B cell (primary cell): ENCODE results near the gene GRP. TPM values are rescaled to one million over a fixed set of nuclear protein-coding genes. Genes with fewer than 3 reads are reported as not detected.

ENCODE experiments used
- ATAC-seq: fragments of 200-7000 bp; cut with Tn5 transposase; one replicate; pipeline ENCODE4 v1.10.0; 2021; ENCODE audit warnings: low read depth, mild to moderate bottlenecking, moderate number of reproducible peaks, moderate library complexity
- CTCF ChIA-PET: fragments of 350-600 bp; sonication (Branson Sonifier 250); formaldehyde crosslinking; loops from one replicate; lab custom pipeline; 2021; ENCODE audit warnings: antibody characterized with exemption, inconsistent platforms; lab: Charles Lee
- POLR2A ChIA-PET: fragments of 350-600 bp; sonication (Branson Sonifier 250); formaldehyde crosslinking; loops from one replicate; lab custom pipeline; 2021; ENCODE audit warnings: antibody characterized with exemption; lab: Charles Lee
- DNase-seq: peaks from one replicate; pipeline ENCODE4 v3.0.0; 2013
- H2AFZ ChIP-seq: 2 replicates; pipeline ENCODE4 v1.6.1; 2012; ENCODE audit warnings: mild to moderate bottlenecking, low read depth, low read length; ENCODE audit not compliant: insufficient read depth, poor library complexity, severe bottlenecking
- H3K27ac ChIP-seq, 2 donors: 1 replicate in 1 of 2; 2 replicates in 1 of 2; pipeline ENCODE4 v1.5.1; 2012 to 2013; ENCODE audit warnings: low read length in 2 of 2, mild to moderate bottlenecking in 2 of 2, moderate library complexity in 1 of 2
- H3K27me3 ChIP-seq, 4 experiments: fragments of 200-600 bp in 1 of 4; sonication (generic) in 1 of 4; replicated peaks in 1 of 4; 1 replicate in 2 of 4; 2 replicates in 2 of 4; pipeline versions ENCODE4 v1.6.1 to v1.7.0; 2013 to 2016; ENCODE audit warnings: low read length in 3 of 4, mild to moderate bottlenecking in 2 of 4, mixed read lengths in 1 of 4, moderate library complexity in 1 of 4; ENCODE audit not compliant: insufficient read depth in 4 of 4, control insufficient read depth in 3 of 4; ENCODE audit errors: control extremely low read depth in 1 of 4
- H3K36me3 ChIP-seq, 2 experiments: replicated peaks in 1 of 2; 1 replicate in 1 of 2; 2 replicates in 1 of 2; pipeline versions ENCODE4 v1.6.1 to v1.7.1; 2013; ENCODE audit warnings: low read length in 1 of 2; ENCODE audit not compliant: insufficient read depth in 2 of 2, control insufficient read depth in 1 of 2; ENCODE audit errors: control extremely low read depth in 1 of 2, extremely low read depth in 1 of 2
- H3K4me1 ChIP-seq, 2 donors: fragments of 200-600 bp in 1 of 2; sonication (generic) in 1 of 2; 1 replicate in 1 of 2; 2 replicates in 1 of 2; pipeline versions ENCODE4 v1.5.1 to v1.6.1; 2013 to 2017; ENCODE audit warnings: low read length in 2 of 2; ENCODE audit not compliant: control insufficient read depth in 2 of 2, insufficient read depth in 2 of 2
- H3K4me2 ChIP-seq: replicated peaks from 2 replicates; pipeline ENCODE3; 2012; ENCODE audit warnings: mild to moderate bottlenecking, low read depth, low read length; ENCODE audit not compliant: poor library complexity, severe bottlenecking
- H3K4me3 ChIP-seq, 5 experiments: fragments of 200-600 bp in 1 of 5; sonication (generic) in 1 of 5; 1 replicate in 3 of 5; 2 replicates in 2 of 5; pipeline versions ENCODE4 v1.5.1 to v1.7.0; 2011 to 2016; ENCODE audit warnings: low read length in 4 of 5, mild to moderate bottlenecking in 4 of 5, low read depth in 2 of 5, control low read depth in 1 of 5, moderate library complexity in 1 of 5; ENCODE audit not compliant: insufficient read depth in 1 of 5; ENCODE audit errors: control extremely low read depth in 1 of 5, extremely low read depth in 1 of 5
- H3K79me2 ChIP-seq: fragments of 200-600 bp; sonication (generic); one replicate; pipeline ENCODE4 v1.6.0; 2016; ENCODE audit warnings: low read length; ENCODE audit not compliant: control insufficient read depth, insufficient read depth
- H3K9ac ChIP-seq: fragments of 200-600 bp; sonication (generic); 2 replicates; pipeline ENCODE4 v1.6.1; 2017; ENCODE audit warnings: mild to moderate bottlenecking, low read length, moderate library complexity
- H3K9me3 ChIP-seq, 3 donors: one replicate each; pipeline versions ENCODE4 v1.6.1 to v1.7.1; 2013; ENCODE audit warnings: low read length in 2 of 3; ENCODE audit not compliant: control insufficient read depth in 2 of 3, insufficient read depth in 1 of 3; ENCODE audit errors: control extremely low read depth in 1 of 3
- H4K20me1 ChIP-seq: 2 replicates; pipeline ENCODE4 v1.6.0; 2012; ENCODE audit warnings: mild to moderate bottlenecking, low read length; ENCODE audit not compliant: insufficient read depth, control insufficient read depth, poor library complexity, severe bottlenecking
- H3K27ac Mint-ChIP-seq: one replicate; pipeline ENCODE4 v1.8.0; 2021; ENCODE audit warnings: mixed read lengths
- H3K27me3 Mint-ChIP-seq: one replicate; pipeline ENCODE4 v1.8.0; 2021; ENCODE audit warnings: mixed read lengths
- H3K4me1 Mint-ChIP-seq: one replicate; pipeline ENCODE4 v1.8.0; 2021; ENCODE audit warnings: mixed read lengths
- H3K4me3 Mint-ChIP-seq: one replicate; pipeline ENCODE4 v1.8.0; 2021; ENCODE audit warnings: mixed read lengths
- H3K9me3 Mint-ChIP-seq: one replicate; pipeline ENCODE4 v1.8.0; 2022; ENCODE audit warnings: mixed read lengths; ENCODE audit not compliant: insufficient read depth
- EZH2 ChIP-seq: IDR thresholded peaks from 2 replicates; pipeline ENCODE4 v1.6.1; 2012; ENCODE audit warnings: borderline replicate concordance, low read depth, mild to moderate bottlenecking, moderate library complexity, low read length; ENCODE audit not compliant: insufficient read depth, poor library complexity, severe bottlenecking
- WGBS: methylation state at CpG from one replicate; pipeline ENCODE4 v1.1.5; 2013; ENCODE audit warnings: missing lambda C conversion rate; ENCODE audit not compliant: insufficient coverage; 5-methylcytosine and 5-hydroxymethylcytosine counted together
- intact Hi-C: fragments of 100-400 bp; cut with micrococcal nuclease; formaldehyde crosslinking; loops from one replicate; pipeline ENCODE4 v1.10.0; 2022
- polyA plus RNA-seq: library from polyadenylated mRNA; depleted of rRNA; stranded (reverse); fragments of >200 nt; gene quantifications from 2 replicates; pipeline ENCODE4 v1.2.3, GENCODE V29; 2012
- total RNA-seq, 2 donors: library from RNA; stranded (reverse); fragments of 120-200 nt in 1 of 2; gene quantifications; 1 replicate in 1 of 2; 2 replicates in 1 of 2; pipeline versions ENCODE4 v1.2.3 to v1.2.4, GENCODE V29; 2013 to 2022
- TF ChIP-seq, protein P1 (sequence below): fragments of 200-600 bp; IDR thresholded peaks from one replicate; pipeline ENCODE4 v1.8.0; 2022; ENCODE audit warnings: antibody characterized with exemption, mild to moderate bottlenecking

Gene GRP
- total and polyA plus RNA-seq, 2 donors (not counting 1 experiment from before 2014, with no cell fraction given) = not detected

GRCh38 chr18:59200787-59201186 is 19.2 kb upstream of the GRP start:
- Histone ChIP-seq H3K27ac (no peak overlapping the region), H4K20me1 (no peaks in the 10 kb centered on the region), H3K27me3 (peaks cover 0 to 19% (median 0%) of the 10 kb centered on the region in 4 experiments), H2AFZ (no peak overlapping the region), H3K36me3 (no peaks in the 10 kb centered on the region), H3K4me1 (no peaks in the 10 kb centered on the region), H3K9me3 (peaks cover 0 to 4% (median 0%) of the 10 kb centered on the region in 3 donors), H3K4me3 (no peak overlapping the region), H3K4me2 (no peak overlapping the region), H3K79me2 (no peaks in the 10 kb centered on the region), H3K9ac (no peak overlapping the region)
- intact Hi-C loops = no loop called here
- ChIA-PET POLR2A (no interaction called here), CTCF (no interaction called here)
- Mint-ChIP-seq H3K27me3 (peaks cover 48% of the 10 kb centered on the region), H3K9me3 (no peaks in the 10 kb centered on the region), H3K27ac (no peak overlapping the region), H3K4me1 (no peaks in the 10 kb centered on the region), H3K4me3 (no peak overlapping the region)
- no peak for TF ChIP-seq EZH2
- TF ChIP-seq, protein P1, sequence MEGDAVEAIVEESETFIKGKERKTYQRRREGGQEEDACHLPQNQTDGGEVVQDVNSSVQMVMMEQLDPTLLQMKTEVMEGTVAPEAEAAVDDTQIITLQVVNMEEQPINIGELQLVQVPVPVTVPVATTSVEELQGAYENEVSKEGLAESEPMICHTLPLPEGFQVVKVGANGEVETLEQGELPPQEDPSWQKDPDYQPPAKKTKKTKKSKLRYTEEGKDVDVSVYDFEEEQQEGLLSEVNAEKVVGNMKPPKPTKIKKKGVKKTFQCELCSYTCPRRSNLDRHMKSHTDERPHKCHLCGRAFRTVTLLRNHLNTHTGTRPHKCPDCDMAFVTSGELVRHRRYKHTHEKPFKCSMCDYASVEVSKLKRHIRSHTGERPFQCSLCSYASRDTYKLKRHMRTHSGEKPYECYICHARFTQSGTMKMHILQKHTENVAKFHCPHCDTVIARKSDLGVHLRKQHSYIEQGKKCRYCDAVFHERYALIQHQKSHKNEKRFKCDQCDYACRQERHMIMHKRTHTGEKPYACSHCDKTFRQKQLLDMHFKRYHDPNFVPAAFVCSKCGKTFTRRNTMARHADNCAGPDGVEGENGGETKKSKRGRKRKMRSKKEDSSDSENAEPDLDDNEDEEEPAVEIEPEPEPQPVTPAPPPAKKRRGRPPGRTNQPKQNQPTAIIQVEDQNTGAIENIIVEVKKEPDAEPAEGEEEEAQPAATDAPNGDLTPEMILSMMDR = no peak
- ATAC-seq = no peak
- WGBS = 60% methylated on average over 2 of the region's 3 CpGs
- DNase-seq = no peak

DNA sequence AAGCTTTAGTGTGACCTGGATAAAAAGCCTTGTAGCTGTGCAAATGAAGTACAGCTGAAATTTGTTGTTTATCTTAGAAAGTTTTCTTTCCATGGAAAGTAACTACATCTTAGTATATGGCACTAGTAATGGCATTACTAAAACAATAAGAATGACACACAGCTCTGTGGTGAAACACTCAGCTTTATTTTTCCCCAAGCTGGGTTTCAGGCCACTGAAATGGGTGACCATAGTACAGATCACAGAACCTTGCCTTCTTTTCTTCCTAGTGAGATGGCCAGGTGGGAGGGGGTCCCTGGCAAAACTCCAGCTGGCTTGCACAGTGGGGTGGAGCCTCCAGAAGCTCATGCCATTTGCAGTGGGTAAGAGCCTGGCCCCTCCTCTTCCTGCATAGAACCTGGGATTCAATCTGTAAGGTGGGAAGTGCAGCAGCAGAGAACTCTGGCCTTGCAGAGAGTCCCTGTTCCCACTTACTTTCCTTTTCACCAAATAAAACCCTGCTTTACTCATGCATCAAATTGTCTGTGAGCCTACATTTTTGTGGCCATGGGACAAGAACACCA is 17.6 kb upstream of the GRP start:
- H3K79me2 ChIP-seq = no peaks in the 10 kb centered on the region
- no peak for TF ChIP-seq EZH2
- H3K4me3 Mint-ChIP-seq = no peak overlapping the region
- CTCF ChIA-PET = no interaction called here
- no peak overlapping the region for H3K27ac ChIP-seq
- H2AFZ ChIP-seq = no peak overlapping the region
- no peaks in the 10 kb centered on the region for H3K9me3 Mint-ChIP-seq
- peaks cover 0 to 26% (median 1%) of the 10 kb centered on the region in 4 experiments for H3K27me3 ChIP-seq
- no peaks in the 10 kb centered on the region for H4K20me1 ChIP-seq
- H3K9ac ChIP-seq = no peak overlapping the region
- DNase-seq (no peak), ATAC-seq (no peak)
- intact Hi-C loops = no loop called here
- H3K4me1 Mint-ChIP-seq = no peaks in the 10 kb centered on the region
- H3K36me3 ChIP-seq = no peaks in the 10 kb centered on the region
- peaks cover 37% of the 10 kb centered on the region for H3K27me3 Mint-ChIP-seq
- H3K27ac Mint-ChIP-seq = no peak overlapping the region
- H3K4me2 ChIP-seq = no peak overlapping the region
- H3K9me3 ChIP-seq = peaks cover 0 to 4% (median 0%) of the 10 kb centered on the region in 3 donors
- no peak overlapping the region for H3K4me3 ChIP-seq
- POLR2A ChIA-PET = no interaction called here
- H3K4me1 ChIP-seq = no peaks in the 10 kb centered on the region
